GM19239 (cell line): ENCODE results near the gene CMC1.
"Not testable (repeated sequence)": the region's sequence is repeated elsewhere in the genome, so short reads cannot be mapped to it uniquely, and the experiment has no call there.

Experiments used
- DNase-seq: peaks from one replicate; pipeline ENCODE4 v3.0.0; 2011; ENCODE audit warnings: low spot score; ENCODE audit not compliant: insufficient read length
- FAIRE-seq: peaks from 2 replicates; lab custom pipeline; 2011; peaks lifted over from hg19 to GRCh38; lab: Jason Lieb, UNC

CMC1 gene

DNA sequence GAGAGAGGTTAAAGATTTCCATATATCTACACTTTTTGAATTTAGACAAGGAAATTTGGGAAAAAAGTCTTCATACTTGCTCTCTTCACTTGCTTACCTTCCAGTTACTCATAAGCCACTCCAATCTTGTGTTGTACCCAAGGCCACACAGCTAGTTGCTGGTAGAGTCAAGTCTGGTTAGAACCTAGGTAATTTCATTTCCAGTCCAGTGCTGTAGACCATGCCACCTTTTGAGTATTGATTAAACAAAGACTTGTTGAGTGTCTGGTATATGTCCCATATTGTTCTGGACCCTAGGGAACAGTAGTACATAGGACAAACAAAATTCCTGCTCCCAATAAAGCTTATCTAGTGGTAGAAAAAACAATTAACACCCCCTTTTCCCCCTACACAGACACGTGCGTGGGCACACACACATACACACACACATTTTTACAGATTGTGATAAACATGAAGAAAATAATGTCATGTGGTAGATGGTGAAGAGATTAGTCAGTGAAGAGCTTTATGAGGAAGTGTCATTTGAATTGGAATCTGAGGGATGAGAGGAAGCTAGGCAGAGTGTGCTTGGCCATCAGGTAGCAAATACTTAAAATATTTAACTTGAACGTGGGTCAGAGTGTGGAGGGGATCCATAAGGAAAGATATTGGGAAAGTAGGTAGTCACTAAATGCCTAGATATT, 2.1 kb downstream of the CMC1 start:
- DNase-seq = no peak
- FAIRE-seq = no peak

DNA sequence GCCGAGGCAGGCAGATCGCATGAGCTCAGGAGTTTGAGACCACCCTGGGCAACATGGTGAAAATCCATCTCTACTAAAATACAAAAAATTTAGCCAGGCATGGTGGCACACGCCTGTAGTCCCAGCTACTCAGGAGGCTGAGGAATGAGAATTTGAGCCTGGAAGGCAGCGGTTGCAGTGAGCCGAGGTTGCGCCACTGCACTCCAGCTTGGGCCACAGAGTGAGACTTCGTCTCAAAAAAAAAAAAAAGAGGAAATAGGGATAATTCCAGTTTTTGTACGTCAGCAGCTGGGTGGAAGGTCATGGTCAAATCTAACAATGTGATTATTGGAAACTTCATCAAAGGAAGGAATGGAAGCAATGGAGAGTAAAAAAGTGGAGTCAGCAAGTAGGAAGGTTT, 3.1 kb downstream of the CMC1 start:
- FAIRE-seq (no peak), DNase-seq (no peak)

DNA sequence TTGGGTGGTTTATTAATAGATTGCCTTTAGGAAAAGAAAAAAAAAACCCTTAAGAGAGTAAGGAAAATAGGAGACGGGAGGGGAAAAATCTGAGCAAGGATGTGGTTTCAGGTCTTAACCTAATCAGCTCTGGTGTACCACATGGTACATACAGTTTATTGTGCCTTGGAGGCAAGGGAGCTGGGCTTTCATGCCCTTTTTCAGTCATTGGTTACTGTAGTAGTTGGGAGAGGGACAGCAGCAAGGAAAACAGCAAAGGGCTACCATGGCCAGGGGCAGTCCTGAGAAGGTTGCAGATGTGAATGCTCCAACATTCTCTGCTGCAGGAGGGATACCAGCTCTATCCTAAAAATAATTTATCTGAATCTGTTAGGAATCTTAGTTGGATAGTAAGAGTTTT, 5.9 kb downstream of the CMC1 start:
- FAIRE-seq (no peak), DNase-seq (no peak)

DNA sequence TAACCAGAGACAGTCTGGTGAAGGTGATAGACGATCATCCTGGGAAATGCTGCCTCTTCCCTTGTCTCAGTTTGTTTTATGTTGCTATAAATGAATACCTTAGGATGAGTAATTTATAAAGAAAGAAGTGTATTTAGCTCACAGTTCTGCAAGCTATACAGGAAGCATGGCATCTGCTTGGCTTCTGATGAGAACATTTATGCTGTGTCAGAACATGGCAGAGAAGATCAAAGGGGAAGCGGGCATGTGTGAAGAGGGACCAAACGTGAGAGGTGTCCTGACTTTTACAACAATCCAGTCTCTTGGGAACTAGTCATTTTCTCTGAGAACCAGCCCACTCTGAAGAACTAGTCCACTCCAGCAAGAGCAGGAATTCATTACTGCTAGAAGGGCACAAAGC, 9.6 kb downstream of the CMC1 start:
- DNase-seq (no peak), FAIRE-seq (no peak)

DNA sequence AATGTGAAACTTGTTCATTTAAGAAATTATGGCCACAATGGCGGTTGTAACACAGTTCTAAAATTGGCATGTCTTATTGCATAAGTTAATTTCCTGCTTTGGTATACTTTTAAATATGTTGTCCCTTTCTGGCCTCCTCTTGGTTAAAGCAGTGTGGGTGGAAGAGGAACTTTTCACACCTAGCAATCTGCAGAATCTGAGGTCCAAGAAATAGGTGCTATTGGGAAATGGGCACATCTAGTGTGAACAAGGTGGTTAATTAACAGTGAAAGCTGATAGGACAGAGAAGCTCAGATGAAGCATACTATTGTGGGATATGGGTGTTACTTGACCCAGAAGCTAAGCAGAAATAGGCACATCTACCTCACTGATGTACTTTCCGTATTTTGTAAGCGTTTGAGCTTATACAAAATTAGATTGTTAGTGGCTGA, 10.6 kb downstream of the CMC1 start:
- peak; percentile 55 for FAIRE-seq
- DNase-seq = no peak

DNA sequence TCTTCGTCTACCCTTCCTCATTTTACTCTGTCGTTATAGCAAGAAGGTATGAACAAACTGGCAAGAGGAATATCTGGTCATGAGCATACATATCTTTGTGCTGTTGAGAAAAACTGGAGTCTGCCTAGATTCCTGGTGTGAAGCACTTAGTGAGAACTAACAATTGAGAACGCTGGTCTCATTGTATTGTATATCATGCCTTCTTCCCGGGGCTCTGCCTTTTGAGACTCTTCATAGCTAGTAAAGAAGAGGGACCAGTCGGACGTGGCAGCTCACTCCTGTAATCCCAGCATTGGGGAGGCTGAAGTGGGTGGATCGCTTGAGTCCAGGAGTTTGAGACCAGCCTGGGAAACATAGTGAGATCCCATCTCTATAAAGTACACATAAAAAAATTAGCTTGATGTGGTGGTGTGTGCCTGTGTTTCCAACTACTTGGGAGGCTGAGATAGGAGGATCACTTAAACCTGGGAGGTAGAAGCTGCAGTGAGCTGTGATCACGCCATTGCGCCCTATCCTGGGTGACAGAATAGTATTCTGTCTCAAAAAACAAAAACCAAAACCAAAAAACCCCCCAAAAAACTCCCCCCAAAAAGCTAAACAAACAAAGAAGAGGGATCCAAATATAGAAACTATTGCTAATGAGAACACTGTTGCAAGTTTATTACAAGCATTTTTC, 11.8 kb downstream of the CMC1 start:
- FAIRE-seq (no peak), DNase-seq (no peak)

DNA sequence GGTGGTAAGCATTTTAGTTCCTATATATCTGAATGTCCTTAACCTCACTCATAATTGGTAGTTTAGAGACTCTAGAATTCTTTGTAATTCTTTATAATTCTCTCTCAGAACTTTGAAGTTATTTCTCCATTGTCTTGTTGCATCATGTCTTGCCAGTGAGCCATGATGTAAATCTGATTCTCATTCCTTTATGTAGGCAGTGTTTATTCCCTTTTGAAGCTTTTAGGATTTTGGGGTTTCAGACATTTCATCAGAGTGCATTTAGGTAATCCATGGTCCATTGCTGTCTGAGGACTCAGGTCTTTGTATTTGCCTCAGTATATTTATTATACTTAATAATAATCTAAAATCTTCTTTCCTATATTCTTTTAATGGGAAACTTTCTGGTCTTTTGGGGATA, 20.6 kb downstream of the CMC1 start:
- FAIRE-seq = no peak
- no peak for DNase-seq

DNA sequence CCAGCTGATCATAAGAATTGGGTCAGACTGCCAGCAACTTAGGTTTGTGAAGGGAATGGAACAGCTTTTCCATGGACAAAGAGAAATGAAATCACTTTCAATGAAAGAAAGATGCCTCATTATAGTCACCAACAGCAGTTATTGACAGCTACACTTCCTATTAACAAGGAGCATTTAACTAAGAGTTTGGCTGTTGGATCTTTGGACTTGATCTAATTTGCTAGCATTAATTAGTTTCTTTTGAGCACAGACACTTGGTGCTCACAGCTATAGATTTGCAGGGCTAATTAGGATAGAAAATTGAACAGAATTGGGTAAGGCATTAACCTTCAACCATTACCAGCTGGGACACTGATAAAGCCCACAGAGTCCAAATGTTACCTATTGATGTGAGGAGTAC, 24.2 kb downstream of the CMC1 start:
- FAIRE-seq = no peak
- DNase-seq = no peak

DNA sequence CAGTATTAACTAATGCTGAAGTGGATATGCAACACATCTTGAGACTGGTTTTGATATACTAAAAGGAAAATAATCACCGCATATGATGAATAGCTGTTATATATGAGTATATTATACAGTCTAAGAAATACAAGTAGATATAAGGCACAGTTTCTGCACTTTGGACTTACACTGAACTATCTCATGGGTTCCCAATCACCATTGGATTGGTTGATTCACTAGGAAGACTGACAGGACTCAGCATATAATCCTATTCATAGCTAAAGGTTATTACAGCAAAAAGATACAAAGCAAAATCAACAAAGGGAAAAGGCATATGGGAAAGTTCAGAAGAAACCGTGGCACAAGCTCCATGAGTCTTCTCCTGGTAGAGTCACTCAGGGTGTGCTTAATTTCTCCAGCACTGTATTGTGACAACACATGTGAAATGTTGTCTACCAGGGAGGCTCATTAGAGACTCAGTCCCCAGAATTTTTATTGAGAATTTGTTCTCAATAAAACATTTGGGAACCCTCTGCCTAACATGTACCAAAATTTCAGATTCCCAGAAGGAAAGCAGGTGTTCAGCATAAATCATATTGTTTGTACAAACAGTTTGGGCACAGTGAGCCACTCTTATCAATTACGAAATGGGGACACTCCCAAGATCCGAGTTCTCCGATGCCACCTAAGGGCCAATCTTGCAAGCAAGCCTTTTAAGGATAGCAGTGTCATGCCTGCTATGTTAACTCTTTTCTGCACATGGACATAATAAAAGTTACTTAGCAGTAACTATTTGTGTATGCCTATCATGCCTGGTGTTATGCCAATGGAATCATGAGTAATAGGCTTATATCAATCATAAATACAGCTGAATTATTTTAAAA, 26.8 kb downstream of the CMC1 start:
- DNase-seq (no peak), FAIRE-seq (peak; percentile 11)

DNA sequence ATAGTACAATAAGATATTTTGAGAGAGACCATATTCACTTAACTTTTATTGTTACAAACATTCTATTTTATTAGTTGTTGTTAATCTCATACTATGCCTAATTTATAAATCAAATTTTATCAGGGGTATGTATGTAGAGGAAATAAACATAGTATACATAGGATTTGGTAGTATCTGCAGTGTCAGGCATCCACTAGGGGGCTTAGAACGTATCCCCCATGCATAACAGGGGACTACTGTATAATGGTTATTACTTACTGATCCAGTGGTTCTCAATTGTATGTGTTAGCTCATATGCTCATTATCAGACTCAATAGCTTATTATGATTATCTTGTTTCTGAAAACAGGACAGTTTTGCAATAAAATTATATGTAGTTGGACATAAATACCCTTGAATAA, 27.6 kb downstream of the CMC1 start:
- FAIRE-seq (no peak), DNase-seq (no peak)

DNA sequence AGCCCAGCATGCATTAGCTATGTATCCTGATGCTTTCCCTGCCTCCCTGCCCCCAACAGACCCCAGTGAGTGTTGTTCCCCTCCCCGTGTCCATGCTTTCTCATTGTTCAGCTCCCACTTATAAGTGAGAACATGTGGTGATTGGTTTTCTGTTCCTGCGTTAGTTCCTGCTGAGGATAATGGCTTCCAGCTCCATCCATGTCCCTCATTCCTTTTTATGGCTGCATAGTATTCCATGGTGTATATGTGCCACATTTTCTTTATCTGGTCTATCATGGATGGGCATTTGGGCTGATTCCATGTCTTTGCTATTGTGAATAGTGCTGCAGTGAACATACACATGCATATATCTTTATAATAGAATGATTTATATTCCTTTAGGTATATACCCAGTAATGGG, 28.5 kb downstream of the CMC1 start:
- not testable (repeated sequence) for DNase-seq, FAIRE-seq

DNA sequence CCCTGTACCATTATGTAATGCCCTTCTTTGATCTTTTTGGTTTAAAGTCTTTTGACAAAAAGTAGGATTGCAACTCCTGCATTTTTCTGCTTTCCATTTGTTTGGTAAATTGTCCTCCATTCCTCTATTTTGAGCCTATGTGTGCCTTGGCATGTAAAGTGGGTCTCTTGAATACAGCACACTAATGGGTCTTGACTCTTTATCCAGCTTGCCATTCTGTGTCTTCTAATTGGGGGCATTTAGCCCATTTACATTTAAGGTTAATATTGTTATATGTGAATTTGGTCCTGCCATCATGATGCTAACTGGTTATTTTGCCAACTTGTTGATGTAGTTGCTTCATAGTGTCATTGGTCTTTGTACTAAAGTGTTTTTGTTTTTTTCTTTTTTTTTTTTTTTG, 32.4 kb downstream of the CMC1 start:
- no peak for FAIRE-seq

DNA sequence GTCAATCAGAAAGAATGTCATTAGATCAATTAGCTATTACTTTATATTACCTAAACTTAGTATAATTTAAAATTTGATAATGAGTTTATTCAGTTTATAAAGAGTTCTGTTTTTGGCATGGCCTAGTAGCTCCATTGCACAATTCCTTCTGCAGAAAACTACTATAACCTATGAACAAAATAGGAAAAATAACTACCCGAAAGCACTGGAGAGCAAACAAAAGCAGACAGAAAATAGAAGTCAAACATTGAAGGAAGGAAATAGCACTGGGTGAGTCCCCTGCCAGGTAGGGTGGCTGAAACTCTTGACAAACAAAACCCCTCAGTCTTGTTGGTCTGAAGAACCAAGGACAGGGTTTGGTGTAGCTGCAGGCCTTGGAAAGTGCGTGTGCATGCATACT, 37.5 kb downstream of the CMC1 start:
- no peak for DNase-seq
- no peak for FAIRE-seq

More for the DNA sequence above, 32.4 kb downstream of the CMC1 start:
- no peak for DNase-seq

DNA sequence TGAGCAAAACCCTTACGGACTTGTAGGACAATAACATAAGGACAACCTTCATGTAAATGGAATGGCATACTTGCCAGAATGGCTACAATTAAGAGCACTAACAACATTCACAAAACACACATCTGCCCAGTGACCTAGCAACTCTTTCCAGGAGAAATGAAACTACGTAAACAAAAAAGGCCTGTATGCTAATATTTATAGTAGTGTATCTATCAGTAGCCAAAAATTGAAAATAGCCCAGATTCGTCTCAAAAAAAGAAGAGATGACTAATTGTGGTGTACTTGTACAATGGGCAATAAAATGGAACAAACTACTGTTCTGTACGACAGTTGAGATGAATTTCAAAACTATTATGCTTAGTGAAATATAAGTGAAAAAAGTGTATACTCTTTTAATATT, 38.4 kb downstream of the CMC1 start:
- FAIRE-seq (no peak), DNase-seq (no peak)

DNA sequence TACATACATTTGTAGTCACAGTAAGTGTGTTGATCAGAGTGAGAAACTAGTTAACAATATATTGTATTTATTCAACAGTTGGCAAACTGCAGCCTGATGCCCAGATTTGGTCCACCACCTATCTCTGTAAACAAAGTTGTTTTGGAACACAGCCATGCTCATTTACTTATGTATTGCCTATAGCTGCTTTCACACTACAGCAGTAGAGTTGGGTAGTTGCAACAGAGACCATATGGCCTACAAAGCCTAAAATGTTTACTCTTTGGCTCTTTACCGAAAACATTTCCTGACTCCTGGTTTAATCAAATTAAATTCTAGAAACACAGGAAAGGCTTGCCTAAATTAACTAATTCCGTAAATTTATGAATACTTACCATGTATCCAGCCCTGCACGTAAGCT, 39.4 kb downstream of the CMC1 start:
- FAIRE-seq (no peak), DNase-seq (no peak)

DNA sequence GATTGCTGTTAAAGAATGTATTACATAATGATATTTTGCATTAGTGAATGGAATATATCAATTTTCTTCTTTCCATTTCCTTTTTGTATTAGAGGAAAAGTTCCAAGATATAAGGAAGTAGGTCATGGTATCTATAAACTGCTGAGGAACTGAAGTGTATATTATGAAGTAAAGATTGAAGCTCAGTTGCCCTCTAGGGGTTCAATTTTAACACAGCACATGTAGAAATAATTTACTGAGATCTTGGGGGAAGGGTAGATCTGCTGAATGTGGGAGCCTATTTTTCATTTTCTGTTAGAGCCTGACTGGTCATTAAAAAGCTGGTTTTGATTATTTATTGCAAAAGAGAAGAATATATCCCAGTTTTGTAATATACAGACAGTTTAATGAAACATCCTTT, 45.2 kb downstream of the CMC1 start:
- FAIRE-seq = peak; percentile 84
- no peak for DNase-seq

DNA sequence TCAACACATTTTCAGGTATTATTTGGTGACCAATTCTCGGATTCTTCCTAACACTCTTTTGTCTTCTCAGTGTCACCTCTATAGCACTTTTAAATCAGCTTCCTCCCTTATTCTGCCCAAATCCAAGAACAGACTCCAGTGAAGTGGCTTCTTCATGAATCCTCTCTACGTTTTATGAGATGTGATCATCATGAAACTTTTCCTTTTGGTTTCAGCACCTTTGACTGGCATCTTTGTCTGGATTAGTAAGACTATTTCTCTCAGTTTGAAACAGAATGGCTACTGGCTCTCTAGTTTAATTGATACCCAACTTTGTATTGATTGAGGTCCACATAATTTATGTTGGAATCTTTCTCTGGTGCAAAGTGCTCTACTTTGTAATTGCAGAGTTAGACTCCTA, 45.6 kb downstream of the CMC1 start:
- DNase-seq = no peak
- peak; percentile 35 for FAIRE-seq

DNA sequence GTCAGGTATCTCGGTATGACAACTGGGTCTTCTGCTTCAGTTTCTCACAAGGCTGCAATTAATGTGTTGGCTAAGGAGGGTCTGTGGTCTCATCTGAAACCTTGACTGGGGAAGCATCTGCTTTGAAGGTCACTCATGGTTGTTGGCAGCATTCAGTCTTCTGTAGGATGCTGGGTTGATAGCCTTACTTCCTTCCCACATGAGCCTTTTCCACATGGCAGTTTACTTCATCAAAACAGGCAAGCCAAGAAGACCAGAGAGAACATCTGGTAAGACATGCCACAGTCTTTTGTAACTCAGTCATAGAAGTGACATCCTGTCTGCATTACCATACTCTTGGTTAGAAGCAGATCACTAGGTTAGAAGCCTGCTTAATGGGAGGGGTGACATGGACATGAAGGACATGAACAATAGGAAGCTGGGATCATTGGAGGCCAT, 49.5 kb downstream of the CMC1 start:
- DNase-seq (no peak), FAIRE-seq (no peak)

DNA sequence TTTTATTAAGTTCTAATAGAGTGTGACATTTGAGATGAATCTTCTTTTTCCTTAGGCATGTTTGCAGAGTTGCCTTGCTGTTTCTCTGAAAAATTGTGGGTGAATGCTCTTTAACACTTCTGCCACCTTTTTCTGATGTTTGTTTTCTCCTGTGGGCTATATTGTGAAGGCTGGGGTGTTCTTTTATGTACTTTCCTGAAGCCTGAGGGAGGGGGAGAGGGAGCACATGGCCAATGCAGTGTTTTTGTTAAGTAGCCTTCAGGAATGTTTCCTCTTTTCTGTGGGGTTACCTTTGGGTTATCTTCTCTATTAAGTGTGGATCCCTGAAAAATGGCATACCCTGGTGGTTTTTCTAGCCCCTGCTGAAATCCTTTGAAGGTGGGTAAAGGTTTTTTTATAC, 50.2 kb downstream of the CMC1 start:
- FAIRE-seq = no peak

DNA sequence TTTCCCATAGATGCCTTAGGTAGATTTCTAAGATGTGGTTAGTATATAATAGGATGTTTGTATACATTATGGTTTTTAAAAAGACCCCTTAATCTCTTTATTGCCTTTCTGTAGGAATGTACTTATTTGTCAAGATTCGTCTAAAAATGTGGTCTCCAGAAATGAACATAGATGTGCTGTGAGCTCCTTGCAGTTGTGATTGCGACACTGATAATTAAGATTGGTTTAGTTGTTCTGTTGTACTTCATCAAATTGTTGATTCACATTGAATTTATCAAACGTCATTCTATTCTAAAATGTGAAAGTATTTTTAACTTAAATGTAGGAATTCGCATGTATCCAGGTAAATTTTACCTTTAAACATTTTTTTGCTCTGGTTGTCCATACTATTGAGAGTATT, 51.2 kb downstream of the CMC1 start:
- no peak for FAIRE-seq
- no peak for DNase-seq

More for the DNA sequence above, 50.2 kb downstream of the CMC1 start:
- DNase-seq = no peak
